ENCODE data around the gene MAOA.

The MAOA gene

GRCh38 chrX:43745938-43746721 is 90.0 kb downstream of the MAOA start:
- H3K4me3 ChIP-seq (ENCODE audit: severe bottlenecking), result no peak overlapping the region
- no peaks in the 10 kb centered on the region for H3K36me3 ChIP-seq (ENCODE audit: low read depth)
- no peak for DNase-seq (ENCODE audit: low spot score)
- H3K4me1 ChIP-seq (ENCODE audit: insufficient read depth, poor library complexity, severe bottlenecking), result no peaks in the 10 kb centered on the region
- H3K27ac ChIP-seq (ENCODE audit: poor library complexity, severe bottlenecking), result no peak overlapping the region
- no peak for ATAC-seq (ENCODE audit: low read depth)
- no peak for TF ChIP-seq CTCF (IDR thresholded peaks at IDR 0.05; ENCODE audit: poor library complexity, severe bottlenecking)
- H3K9me3 ChIP-seq (ENCODE audit: severe bottlenecking), result no peaks in the 10 kb centered on the region
- no peaks in the 10 kb centered on the region for H3K27me3 ChIP-seq (ENCODE audit: insufficient read depth, poor library complexity, severe bottlenecking)

GRCh38 chrX:43747476-43747875 is 91.4 kb downstream of the MAOA start:
- Histone ChIP-seq H3K27me3 (ENCODE audit: insufficient read depth, poor library complexity, severe bottlenecking) (no peaks in the 10 kb centered on the region), H3K4me3 (ENCODE audit: severe bottlenecking) (no peak overlapping the region), H3K27ac (ENCODE audit: poor library complexity, severe bottlenecking) (no peak overlapping the region), H3K36me3 (ENCODE audit: low read depth) (no peaks in the 10 kb centered on the region), H3K9me3 (ENCODE audit: severe bottlenecking) (no peaks in the 10 kb centered on the region), H3K4me1 (ENCODE audit: insufficient read depth, poor library complexity, severe bottlenecking) (no peaks in the 10 kb centered on the region)
- ATAC-seq (ENCODE audit: low read depth) (no peak), DNase-seq (ENCODE audit: low spot score) (no peak)
- no peak for TF ChIP-seq CTCF (IDR thresholded peaks at IDR 0.05; ENCODE audit: poor library complexity, severe bottlenecking)

DNA sequence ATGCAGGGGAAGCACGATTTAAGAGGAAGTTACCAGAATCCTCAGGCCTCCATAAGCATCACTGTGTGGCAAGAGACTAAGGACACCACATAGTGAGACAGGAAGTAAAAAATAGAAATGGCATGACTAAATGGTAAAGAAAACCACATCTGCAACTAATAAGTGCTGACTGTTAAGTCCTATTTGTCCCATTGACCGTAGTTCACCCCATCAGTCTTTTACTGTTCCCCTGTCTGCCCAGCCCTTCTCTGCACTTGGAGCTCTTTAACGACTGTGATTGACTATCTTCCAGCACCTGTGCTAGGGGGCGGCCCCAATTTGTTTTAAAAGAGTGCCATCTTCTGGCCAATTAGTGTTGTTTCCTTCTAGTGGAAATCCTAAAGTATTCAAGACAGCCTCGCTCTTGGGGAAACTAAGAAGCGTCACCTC is 94.2 kb downstream of the MAOA start:
- peak; percentile 50 for TF ChIP-seq CTCF (IDR thresholded peaks at IDR 0.05; ENCODE audit: poor library complexity, severe bottlenecking)
- no peaks in the 10 kb centered on the region for H3K4me1 ChIP-seq (ENCODE audit: insufficient read depth, poor library complexity, severe bottlenecking)
- peak; percentile 76 for ATAC-seq (ENCODE audit: low read depth)
- H3K4me3 ChIP-seq (ENCODE audit: severe bottlenecking), result no peak overlapping the region
- no peaks in the 10 kb centered on the region for H3K9me3 ChIP-seq (ENCODE audit: severe bottlenecking)
- H3K27ac ChIP-seq (ENCODE audit: poor library complexity, severe bottlenecking), result no peak overlapping the region
- no peaks in the 10 kb centered on the region for H3K27me3 ChIP-seq (ENCODE audit: insufficient read depth, poor library complexity, severe bottlenecking)
- no peak for DNase-seq (ENCODE audit: low spot score)
- no peaks in the 10 kb centered on the region for H3K36me3 ChIP-seq (ENCODE audit: low read depth)

DNA sequence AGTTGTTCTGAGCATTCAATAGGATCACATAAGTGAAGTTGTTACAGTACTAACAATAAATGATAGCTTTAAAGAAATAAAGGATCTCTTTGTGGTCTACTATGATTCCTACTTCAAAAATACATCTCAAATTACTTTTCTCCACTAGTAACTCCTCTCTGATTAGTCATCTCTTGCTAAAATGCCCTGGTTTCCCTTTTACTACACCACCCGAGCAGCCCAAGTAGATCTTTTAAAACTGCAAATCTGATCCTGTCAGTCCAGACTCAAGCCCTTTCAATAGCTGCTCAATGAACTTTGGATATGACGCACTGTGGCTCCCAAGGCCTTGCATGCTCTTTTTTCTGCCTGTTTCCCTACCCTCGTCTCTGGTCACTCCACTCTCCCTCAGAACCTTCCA is 97.5 kb downstream of the MAOA start:
- Histone ChIP-seq H3K4me3 (ENCODE audit: severe bottlenecking) (no peak overlapping the region), H3K4me1 (ENCODE audit: insufficient read depth, poor library complexity, severe bottlenecking) (no peaks in the 10 kb centered on the region), H3K9me3 (ENCODE audit: severe bottlenecking) (no peaks in the 10 kb centered on the region), H3K27me3 (ENCODE audit: insufficient read depth, poor library complexity, severe bottlenecking) (no peaks in the 10 kb centered on the region), H3K36me3 (ENCODE audit: low read depth) (no peaks in the 10 kb centered on the region), H3K27ac (ENCODE audit: poor library complexity, severe bottlenecking) (no peak overlapping the region)
- ATAC-seq (ENCODE audit: low read depth), result no peak
- DNase-seq (ENCODE audit: low spot score), result no peak
- no peak for TF ChIP-seq CTCF (IDR thresholded peaks at IDR 0.05; ENCODE audit: poor library complexity, severe bottlenecking)

GRCh38 chrX:43756076-43756475 is 100.0 kb downstream of the MAOA start:
- ATAC-seq (ENCODE audit: low read depth), result no peak
- no peak for DNase-seq (ENCODE audit: low spot score)
- no peak overlapping the region for H3K4me3 ChIP-seq (ENCODE audit: severe bottlenecking)
- H3K27ac ChIP-seq (ENCODE audit: poor library complexity, severe bottlenecking), result no peak overlapping the region
- H3K36me3 ChIP-seq (ENCODE audit: low read depth), result no peaks in the 10 kb centered on the region
- H3K27me3 ChIP-seq (ENCODE audit: insufficient read depth, poor library complexity, severe bottlenecking), result no peaks in the 10 kb centered on the region
- H3K4me1 ChIP-seq (ENCODE audit: insufficient read depth, poor library complexity, severe bottlenecking), result no peaks in the 10 kb centered on the region
- TF ChIP-seq CTCF (IDR thresholded peaks at IDR 0.05; ENCODE audit: poor library complexity, severe bottlenecking), result no peak
- H3K9me3 ChIP-seq (ENCODE audit: severe bottlenecking), result no peaks in the 10 kb centered on the region
